GM19351 (cell line): ENCODE data around the gene CUEDC2.

Experiments used
- ATAC-seq: cut with Tn5 transposase; IDR thresholded peaks from one replicate; pipeline ENCODE4 v1.9.1; 2021; ENCODE audit warnings: mild to moderate bottlenecking, moderate library complexity; ENCODE audit not compliant: unreplicated experiment

The CUEDC2 gene

GRCh38 chr10:102425444-102425843, 6.9 kb downstream of the CUEDC2 start:
- no peak for ATAC-seq

GRCh38 chr10:102424916-102425315, 7.5 kb downstream of the CUEDC2 start:
- no peak for ATAC-seq

- ATAC-seq, result no peak
Observed at GRCh38 chr10:102424145-102424544, 8.2 kb downstream of the CUEDC2 start.

- ATAC-seq, result no peak
Observed at GRCh38 chr10:102423372-102423968, 8.9 kb downstream of the CUEDC2 start.

GRCh38 chr10:102422545-102423129, 9.7 kb downstream of the CUEDC2 start:
- peak; percentile 39 for ATAC-seq

- no peak for ATAC-seq
Observed at GRCh38 chr10:102421757-102422512, 10.4 kb downstream of the CUEDC2 start.

GRCh38 chr10:102421507-102421756, 10.9 kb downstream of the CUEDC2 start:
- ATAC-seq, result no peak

GRCh38 chr10:102420714-102421506, 11.5 kb downstream of the CUEDC2 start, which contains the start of gene FBXL15:
FBXL15 (plus strand) TSS chr10:102420836; CDS start chr10:102421130, 294 bp downstream.
- peak; percentile 63 for ATAC-seq

GRCh38 chr10:102420181-102420713, 12.1 kb downstream of the CUEDC2 start:
- no peak for ATAC-seq

GRCh38 chr10:102419269-102420180, 12.8 kb downstream of the CUEDC2 start:
- no peak for ATAC-seq

- no peak for ATAC-seq
Observed at GRCh38 chr10:102418622-102419268, 13.6 kb downstream of the CUEDC2 start, which contains the start of gene PSD. PSD (minus strand) TSS chr10:102418785; CDS start chr10:102417038, 1,747 bp downstream.

- ATAC-seq, result no peak
Observed at GRCh38 chr10:102416695-102417094, 15.7 kb downstream of the CUEDC2 start.

GRCh38 chr10:102416283-102416682, 16.1 kb downstream of the CUEDC2 start:
- ATAC-seq, result no peak

GRCh38 chr10:102414749-102415148, 17.6 kb downstream of the CUEDC2 start:
- ATAC-seq, result no peak

- no peak for ATAC-seq
Observed at GRCh38 chr10:102413806-102414561, 18.4 kb downstream of the CUEDC2 start.

- ATAC-seq, result no peak
Observed at GRCh38 chr10:102413053-102413705, 19.2 kb downstream of the CUEDC2 start.

GRCh38 chr10:102412293-102412692, 20.1 kb downstream of the CUEDC2 start:
- no peak for ATAC-seq
